ENCODE data around the gene SNX10. TPM values are rescaled to one million over a fixed set of nuclear protein-coding genes. Genes with fewer than 3 reads are reported as not detected.
"Not testable (repeated sequence)": the region's sequence is repeated elsewhere in the genome, so short reads cannot be mapped to it uniquely, and the experiment has no call there.

Gene SNX10
- total RNA-seq, 2 donors from 2014 or later: 0.96 to 3.3 TPM

GRCh38 chr7:26284477-26284876, 7.2 kb upstream of the SNX10 start:
- Histone ChIP-seq H3K4me3 (no peak overlapping the region), H3K27me3 (no peaks in the 10 kb centered on the region), H3K27ac (no peak overlapping the region), H3K36me3 (no peaks in the 10 kb centered on the region), H3K4me1 (no peaks in the 10 kb centered on the region), H3K9me3 (no peaks in the 10 kb centered on the region)
- DNase-seq (ENCODE audit: low spot score): no peak
- no peak for TF ChIP-seq CTCF (IDR thresholded peaks at IDR 0.05)

DNA sequence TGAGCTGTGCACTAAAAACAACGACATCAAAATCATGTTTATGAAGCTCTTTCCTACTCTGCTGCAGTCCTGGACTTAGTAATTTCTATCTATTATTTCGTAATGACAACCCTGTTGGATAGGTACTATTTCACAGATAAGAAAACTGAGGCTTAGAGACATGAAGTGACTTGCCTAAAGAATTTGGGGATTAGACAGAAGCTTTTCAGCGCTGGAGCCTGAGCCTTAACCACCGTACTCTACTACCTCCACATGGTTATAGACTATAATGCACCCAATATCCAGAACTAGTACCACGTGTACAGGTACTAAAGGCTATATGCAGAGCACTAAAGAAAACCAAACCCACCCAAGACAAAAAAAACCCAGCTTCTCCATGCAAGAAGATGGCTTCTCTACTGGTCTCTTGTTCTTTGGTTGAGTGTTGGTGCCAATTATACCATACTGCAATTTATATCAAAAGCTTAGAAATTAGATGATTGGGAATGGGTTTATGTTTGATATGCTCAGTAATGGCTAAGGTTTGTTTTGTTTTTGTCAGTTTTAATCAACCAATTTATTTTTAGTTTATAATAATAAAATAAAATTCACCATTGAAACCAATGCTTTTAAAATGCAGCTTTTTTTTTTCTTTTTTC, 6.5 kb upstream of the SNX10 start:
- TF ChIP-seq CTCF (IDR thresholded peaks at IDR 0.05): no peak
- Histone ChIP-seq H3K27ac (no peak overlapping the region), H3K36me3 (no peaks in the 10 kb centered on the region)

GRCh38 chr7:26286157-26286556, 5.5 kb upstream of the SNX10 start:
- Histone ChIP-seq H3K27me3 (no peaks in the 10 kb centered on the region), H3K9me3 (no peaks in the 10 kb centered on the region), H3K4me3 (no peak overlapping the region), H3K4me1 (no peaks in the 10 kb centered on the region), H3K27ac (no peak overlapping the region), H3K36me3 (no peaks in the 10 kb centered on the region)
- DNase-seq (ENCODE audit: low spot score): no peak
- TF ChIP-seq CTCF (IDR thresholded peaks at IDR 0.05): no peak

More for the DNA sequence above, 6.5 kb upstream of the SNX10 start:
- Histone ChIP-seq H3K27me3 (no peaks in the 10 kb centered on the region), H3K4me1 (no peaks in the 10 kb centered on the region), H3K9me3 (no peaks in the 10 kb centered on the region), H3K4me3 (no peak overlapping the region)
- no peak for DNase-seq (ENCODE audit: low spot score)

GRCh38 chr7:26288126-26288525, 3.5 kb upstream of the SNX10 start:
- H3K4me3 ChIP-seq; H3K4me1 ChIP-seq; H3K36me3 ChIP-seq; H3K27ac ChIP-seq; DNase-seq (ENCODE audit: low spot score); H3K27me3 ChIP-seq; H3K9me3 ChIP-seq: not testable (repeated sequence)

DNA sequence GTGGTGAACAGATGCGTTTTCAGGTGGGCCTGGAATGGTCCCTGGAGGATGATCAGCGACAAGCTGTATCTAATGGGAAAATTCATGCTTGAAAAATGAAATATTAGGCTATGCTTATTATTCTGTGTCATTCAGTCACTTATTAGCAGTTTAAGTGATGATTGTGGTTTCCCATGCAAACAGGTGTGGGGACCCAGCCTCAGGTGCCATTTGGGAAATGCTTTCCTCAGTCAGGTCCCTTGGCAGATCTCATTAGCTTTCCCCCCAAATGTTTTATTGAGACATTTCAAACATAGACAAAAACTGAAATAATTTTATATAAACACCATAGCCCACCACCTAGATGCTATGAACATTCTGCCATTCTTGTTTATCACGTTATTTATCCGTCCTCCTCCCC, 411 bp upstream of the SNX10 start:
- peaks cover 0 to 4% of the 10 kb centered on the region in 2 donors for H3K4me1 ChIP-seq
- H3K27ac ChIP-seq: no peak overlapping the region
- H3K27me3 ChIP-seq: no peaks in the 10 kb centered on the region
- DNase-seq (ENCODE audit: low spot score): no peak
- no peaks in the 10 kb centered on the region for H3K36me3 ChIP-seq
- no peaks in the 10 kb centered on the region for H3K9me3 ChIP-seq
- no peak for TF ChIP-seq CTCF (IDR thresholded peaks at IDR 0.05)
- peak overlapping the region in 1 of 2 donors; percentile 57 for H3K4me3 ChIP-seq

- DNase-seq (ENCODE audit: low spot score): peak; percentile 54
- Histone ChIP-seq H3K27ac (no peak overlapping the region), H3K27me3 (no peaks in the 10 kb centered on the region), H3K9me3 (no peaks in the 10 kb centered on the region), H3K4me1 (peaks cover 0 to 4% of the 10 kb centered on the region in 2 donors), H3K4me3 (no peak overlapping the region), H3K36me3 (no peaks in the 10 kb centered on the region)
- no peak for TF ChIP-seq CTCF (IDR thresholded peaks at IDR 0.05)
Observed at GRCh38 chr7:26292768-26293560, 1.3 kb downstream of the SNX10 start.

All from right atrium auricular region (tissue), 2 donors.